HepG2 (cell line): Measurements from ENCODE around the gene SLC1A4. TPM values are rescaled to one million over a fixed set of nuclear protein-coding genes. Genes with fewer than 3 reads are reported as not detected.
A peak's percentile ranks its signal among the peaks of the same experiment; 100 is the strongest.

Experiments
- HDAC2 ChIP-seq: sonication (generic); formaldehyde crosslinking; IDR thresholded peaks from 2 replicates; pipeline ENCODE4 v1.4.0; 2020; ENCODE audit warnings: missing genetic modification reagents
- IKZF4 ChIP-seq: sonication (generic); formaldehyde crosslinking; IDR thresholded peaks from 2 replicates; pipeline ENCODE4 v1.5.1; 2020; ENCODE audit warnings: borderline replicate concordance, mild to moderate bottlenecking, low read depth, missing genetic modification reagents; ENCODE audit errors: not compliant biosample characterization
- PATZ1 ChIP-seq: sonication (generic); formaldehyde crosslinking; IDR thresholded peaks from 2 replicates; pipeline ENCODE4 v1.4.0; 2020; ENCODE audit warnings: missing genetic modification reagents
- RARA ChIP-seq: IDR thresholded peaks from 2 replicates; pipeline ENCODE4 v1.6.1; 2016; ENCODE audit warnings: missing genetic modification reagents, missing compliant biosample characterization
- SRF ChIP-seq: IDR thresholded peaks from 2 replicates; pipeline ENCODE4 v1.6.1; 2011; ENCODE audit warnings: mild to moderate bottlenecking, low read depth, low read length, moderate library complexity
- SRSF4 ChIP-seq: fragments of 200-400 bp; formaldehyde crosslinking; IDR thresholded peaks from one replicate; pipeline ENCODE4 v1.6.1; 2018; ENCODE audit warnings: mild to moderate bottlenecking, low read depth, low read length, moderate library complexity; ENCODE audit not compliant: poor library complexity, severe bottlenecking
- TCF7 ChIP-seq: sonication (generic); IDR thresholded peaks from 2 replicates; pipeline ENCODE4 v1.6.1; 2016; ENCODE audit warnings: antibody characterized with exemption, low read depth
- THAP8 ChIP-seq: sonication (generic); formaldehyde crosslinking; IDR thresholded peaks from 2 replicates; pipeline ENCODE4 v1.5.1; 2020; ENCODE audit warnings: missing genetic modification reagents, mild to moderate bottlenecking, borderline replicate concordance
- THRA ChIP-seq: sonication (generic); formaldehyde crosslinking; IDR thresholded peaks from 2 replicates; pipeline ENCODE4 v1.4.0; 2020; ENCODE audit warnings: missing genetic modification reagents, borderline replicate concordance
- XRCC5 ChIP-seq: fragments of 200-400 bp; formaldehyde crosslinking; optimal IDR thresholded peaks from 2 replicates; pipeline ENCODE3; 2017; ENCODE audit warnings: mild to moderate bottlenecking, low read length
- ZBED4 ChIP-seq: sonication (generic); formaldehyde crosslinking; IDR thresholded peaks from 2 replicates; pipeline ENCODE4 v1.4.0; 2020; ENCODE audit warnings: missing genetic modification reagents, borderline replicate concordance
- ZBTB39 ChIP-seq: sonication (generic); formaldehyde crosslinking; IDR thresholded peaks from 2 replicates; pipeline ENCODE4 v1.5.0; 2020; ENCODE audit warnings: missing genetic modification reagents
- ZNF143 ChIP-seq: sonication (generic); formaldehyde crosslinking; IDR thresholded peaks from 2 replicates; pipeline ENCODE4 v1.4.0; 2020; ENCODE audit warnings: missing genetic modification reagents
- ZNF644 ChIP-seq: IDR thresholded peaks from 2 replicates; pipeline ENCODE4 v1.6.1; 2016; ENCODE audit warnings: low read depth
- ZNF710 ChIP-seq: sonication (generic); formaldehyde crosslinking; IDR thresholded peaks from 2 replicates; pipeline ENCODE4 v1.5.0; 2020; ENCODE audit warnings: mild to moderate bottlenecking, missing genetic modification reagents, borderline replicate concordance
- ZSCAN9 ChIP-seq: IDR thresholded peaks from 2 replicates; pipeline ENCODE4 v1.6.1; 2016; ENCODE audit warnings: borderline replicate concordance
- polyA plus RNA-seq, 8 experiments: library from polyadenylated mRNA; depleted of rRNA in 3 of 8; stranded (reverse) in 7 of 8; unstranded in 1 of 8; fragments of >200 nt; fragmentation: Illumina TruSeq in 4 of 8; extraction: Trizol in 4 of 8; gene quantifications; 2 replicates each; pipeline versions ENCODE4 v1.2.1 to v1.2.3, GENCODE V29; 2011 to 2016; ENCODE audit warnings: low read depth in 4 of 8, missing spikeins in 1 of 8, mixed read lengths in 1 of 8; ENCODE audit not compliant: insufficient read depth in 1 of 8
- total RNA-seq, 5 experiments: library from RNA; depleted of rRNA; stranded (reverse); fragments of >200 nt; fragmentation: Illumina TruSeq; extraction: Trizol; gene quantifications; 2 replicates each; pipeline ENCODE4 v1.2.3, GENCODE V29; 2016; ENCODE audit warnings: low read depth in 1 of 5

SLC1A4 gene
- total and polyA plus RNA-seq, 2 of the 13 experiments (the other 11 are each of a cell fraction or from before 2014, with no cell fraction given) = 21.0 to 39.6 TPM

DNA sequence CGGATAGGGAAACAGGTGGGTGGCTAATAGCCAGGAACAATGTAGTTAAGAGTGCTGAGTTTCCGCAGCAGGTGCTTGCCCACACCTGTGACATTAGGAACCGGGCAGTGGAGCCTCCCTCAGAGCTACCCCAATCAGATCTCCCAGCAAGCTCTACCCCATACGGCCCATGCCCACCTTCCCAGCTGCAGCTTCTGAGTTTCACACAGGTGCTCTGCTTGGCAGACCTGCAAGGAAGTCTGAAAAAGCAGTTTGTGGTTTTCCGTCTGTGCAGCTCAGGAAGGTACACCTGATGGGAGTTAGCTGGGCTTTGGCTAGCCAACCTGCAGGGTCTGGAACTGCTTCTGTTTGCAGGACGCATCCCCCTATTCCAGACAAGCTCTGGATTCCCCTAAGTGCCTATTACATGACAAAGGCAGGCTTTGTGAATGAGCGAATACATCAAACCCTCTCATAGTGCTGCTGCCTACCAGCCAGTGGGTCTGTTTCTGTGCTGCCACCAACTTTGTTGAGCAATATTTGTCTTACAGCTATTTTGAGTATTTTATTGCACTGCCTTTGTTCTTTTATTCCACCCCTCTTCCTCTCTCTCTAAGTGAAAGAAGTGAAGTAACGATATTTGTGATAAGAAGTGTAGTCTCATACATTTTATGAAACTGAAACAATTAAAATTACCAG is 42.3 kb downstream of the SLC1A4 start (continued):
- TF ChIP-seq ZSCAN9 (CRISPR knock-in tag) (peak; percentile 73; the same call in 1 of the 2 replicates), SRSF4 (no peak), THAP8 (CRISPR knock-in tag) (no peak), TCF7 (peak; percentile 38), SRF (no peak), ZNF644 (CRISPR knock-in tag) (peak; percentile 53; the same call in 1 of the 2 replicates), THRA (CRISPR knock-in tag) (no peak), ZNF710 (CRISPR knock-in tag) (peak; percentile 46; the same call in 1 of the 2 replicates), ZBTB39 (CRISPR knock-in tag) (peak; percentile 77; the same call in 1 of the 2 replicates), ZNF143 (CRISPR knock-in tag) (no peak), RARA (CRISPR knock-in tag) (0 out of 2 replicates have a peak, but pooled peaks have one; percentile 20), PATZ1 (peak; percentile 45), IKZF4 (no peak), HDAC2 (CRISPR knock-in tag) (peak; percentile 58), ZBED4 (CRISPR knock-in tag) (no peak), XRCC5 (peak; percentile 35)
